PC-9 (cell line): ENCODE results near the gene MAPKBP1.

ENCODE experiments used
- EZH2 ChIP-seq: fragments of 200-600 bp; sonication (generic); IDR thresholded peaks from 2 replicates; pipeline ENCODE4 v1.8.0; 2017; ENCODE audit warnings: antibody characterized with exemption, low read depth
- TF ChIP-seq, protein P1 (sequence below): fragments of 200-600 bp; sonication (generic); conservative IDR thresholded peaks from 2 replicates; pipeline ENCODE4 v1.6.1; 2017; ENCODE audit warnings: mixed run types, antibody characterized with exemption, mild to moderate bottlenecking, moderate library complexity

DNA sequence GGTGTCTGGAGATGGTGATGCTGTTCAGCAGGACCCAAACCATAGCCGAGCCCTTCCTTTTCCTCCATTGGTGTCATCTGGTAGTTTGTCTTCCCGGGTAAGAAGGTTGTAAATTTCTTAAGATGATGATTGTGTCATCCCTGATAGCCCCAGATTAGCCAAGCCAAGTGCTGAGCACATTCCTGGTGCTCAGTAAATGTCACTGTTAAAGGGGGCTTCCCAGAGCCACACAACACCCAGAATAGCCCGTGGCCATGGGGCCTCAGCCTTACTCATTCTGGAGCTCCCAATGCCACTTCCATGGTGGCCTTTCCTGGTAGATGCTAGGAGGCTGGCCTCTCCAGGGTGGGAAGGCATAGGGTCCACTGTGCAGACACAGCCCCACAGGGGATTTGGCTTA, 59.8 kb downstream of the MAPKBP1 start:
- TF ChIP-seq, protein P1, sequence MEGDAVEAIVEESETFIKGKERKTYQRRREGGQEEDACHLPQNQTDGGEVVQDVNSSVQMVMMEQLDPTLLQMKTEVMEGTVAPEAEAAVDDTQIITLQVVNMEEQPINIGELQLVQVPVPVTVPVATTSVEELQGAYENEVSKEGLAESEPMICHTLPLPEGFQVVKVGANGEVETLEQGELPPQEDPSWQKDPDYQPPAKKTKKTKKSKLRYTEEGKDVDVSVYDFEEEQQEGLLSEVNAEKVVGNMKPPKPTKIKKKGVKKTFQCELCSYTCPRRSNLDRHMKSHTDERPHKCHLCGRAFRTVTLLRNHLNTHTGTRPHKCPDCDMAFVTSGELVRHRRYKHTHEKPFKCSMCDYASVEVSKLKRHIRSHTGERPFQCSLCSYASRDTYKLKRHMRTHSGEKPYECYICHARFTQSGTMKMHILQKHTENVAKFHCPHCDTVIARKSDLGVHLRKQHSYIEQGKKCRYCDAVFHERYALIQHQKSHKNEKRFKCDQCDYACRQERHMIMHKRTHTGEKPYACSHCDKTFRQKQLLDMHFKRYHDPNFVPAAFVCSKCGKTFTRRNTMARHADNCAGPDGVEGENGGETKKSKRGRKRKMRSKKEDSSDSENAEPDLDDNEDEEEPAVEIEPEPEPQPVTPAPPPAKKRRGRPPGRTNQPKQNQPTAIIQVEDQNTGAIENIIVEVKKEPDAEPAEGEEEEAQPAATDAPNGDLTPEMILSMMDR = no peak
- TF ChIP-seq EZH2 = no peak
